OCI-LY3 (cell line): ENCODE results near the gene CCDC106.

ENCODE experiments used
- H2AFZ ChIP-seq: fragments of 200-600, 300-600 bp; shearing (Covaris generic); 2 replicates; pipeline ENCODE4 v1.6.0; 2014; ENCODE audit warnings: antibody characterized with exemption, low read depth, low read length
- H3K27ac ChIP-seq: fragments of 200-600, 300-600 bp; sonication (generic); 2 replicates; pipeline ENCODE4 v1.5.1; 2014; ENCODE audit warnings: mild to moderate bottlenecking, low read length, moderate library complexity, mixed read lengths
- H3K27me3 ChIP-seq: fragments of 200-600, 300-600 bp; sonication (generic); 2 replicates; pipeline ENCODE4 v1.6.1; 2014; ENCODE audit warnings: low read depth, low read length, mixed read lengths
- H3K36me3 ChIP-seq: fragments of 200-600, 300-600 bp; sonication (generic); replicated peaks from 2 replicates; pipeline ENCODE3; 2014; ENCODE audit warnings: low read depth, low read length, mixed read lengths
- H3K4me1 ChIP-seq: fragments of 300-600, 200-600 bp; sonication (generic); 2 replicates; pipeline ENCODE4 v1.6.1; 2014; ENCODE audit warnings: low read length, mixed read lengths
- H3K4me2 ChIP-seq: fragments of 200-600, 300-600 bp; sonication (generic); 2 replicates; pipeline ENCODE4 v1.6.1; 2014; ENCODE audit warnings: low read length, mixed read lengths
- H3K4me3 ChIP-seq: fragments of 300-600, 200-600 bp; sonication (generic); 2 replicates; pipeline ENCODE4 v1.5.1; 2014; ENCODE audit warnings: antibody characterized with exemption, mild to moderate bottlenecking, low read length, moderate library complexity
- H3K79me2 ChIP-seq: fragments of 300-600, 200-600 bp; shearing (Covaris generic); 2 replicates; pipeline ENCODE4 v1.6.1; 2014; ENCODE audit warnings: mild to moderate bottlenecking, low read length, mixed read lengths
- H3K9ac ChIP-seq: fragments of 300-600, 200-600 bp; shearing (Covaris generic); 2 replicates; pipeline ENCODE4 v1.6.0; 2014; ENCODE audit warnings: mild to moderate bottlenecking, low read length, moderate library complexity
- H3K9me3 ChIP-seq: fragments of 200-600, 300-600 bp; shearing (Covaris generic); 2 replicates; pipeline ENCODE4 v1.6.1; 2014; ENCODE audit warnings: low read length, mixed read lengths; ENCODE audit not compliant: insufficient read depth
- H4K20me1 ChIP-seq: fragments of 200-600, 300-600 bp; sonication (generic); 2 replicates; pipeline ENCODE4 v1.6.1; 2016; ENCODE audit warnings: low read length, mixed read lengths; ENCODE audit not compliant: insufficient read depth
- EZH2phosphoT487 ChIP-seq: fragments of 200-600 bp; shearing (Covaris generic); IDR thresholded peaks from 2 replicates; pipeline ENCODE4 v1.6.1; 2018; ENCODE audit warnings: antibody characterized with exemption, mixed run types, low read depth
- TF ChIP-seq, protein P1 (sequence below): fragments of 200-600, 300-600 bp; sonication (generic); IDR thresholded peaks from 2 replicates; pipeline ENCODE4 v1.5.1; 2014; ENCODE audit warnings: antibody characterized with exemption, low read length, low read depth

CCDC106 gene

DNA sequence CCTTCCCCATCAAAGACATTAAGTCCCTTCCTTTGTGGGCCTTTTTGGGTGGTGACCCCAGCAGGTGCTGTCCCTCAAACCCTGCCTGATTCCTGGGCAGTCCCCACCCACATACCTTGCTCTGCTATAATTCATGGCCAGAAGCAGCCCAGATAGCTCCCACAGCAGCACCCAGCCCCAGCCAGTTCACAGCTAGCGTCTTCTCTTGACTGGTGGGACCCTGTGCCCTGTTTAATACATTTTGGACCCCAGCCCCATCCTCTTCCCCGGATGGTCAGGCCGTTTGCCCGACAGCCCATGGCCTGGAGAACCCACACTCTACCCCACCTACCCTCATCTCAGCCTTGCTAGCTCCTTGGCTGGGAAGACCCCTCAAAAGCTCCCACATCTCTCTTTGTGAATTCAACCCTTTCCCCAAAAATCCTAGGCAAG, 2.1 kb downstream of the CCDC106 start:
- no peak overlapping the region for H3K4me2 ChIP-seq
- H3K79me2 ChIP-seq = peaks cover 27% of the 10 kb centered on the region
- H3K27me3 ChIP-seq = no peaks in the 10 kb centered on the region
- H4K20me1 ChIP-seq = no peaks in the 10 kb centered on the region
- no peak overlapping the region for H3K9ac ChIP-seq
- no peak overlapping the region for H3K27ac ChIP-seq
- H3K36me3 ChIP-seq = peaks cover 5% of the 10 kb centered on the region
- no peak overlapping the region for H3K4me3 ChIP-seq
- no peaks in the 10 kb centered on the region for H3K9me3 ChIP-seq
- H3K4me1 ChIP-seq = peaks cover 24% of the 10 kb centered on the region
- TF ChIP-seq EZH2phosphoT487 = no peak
- no peak overlapping the region for H2AFZ ChIP-seq

DNA sequence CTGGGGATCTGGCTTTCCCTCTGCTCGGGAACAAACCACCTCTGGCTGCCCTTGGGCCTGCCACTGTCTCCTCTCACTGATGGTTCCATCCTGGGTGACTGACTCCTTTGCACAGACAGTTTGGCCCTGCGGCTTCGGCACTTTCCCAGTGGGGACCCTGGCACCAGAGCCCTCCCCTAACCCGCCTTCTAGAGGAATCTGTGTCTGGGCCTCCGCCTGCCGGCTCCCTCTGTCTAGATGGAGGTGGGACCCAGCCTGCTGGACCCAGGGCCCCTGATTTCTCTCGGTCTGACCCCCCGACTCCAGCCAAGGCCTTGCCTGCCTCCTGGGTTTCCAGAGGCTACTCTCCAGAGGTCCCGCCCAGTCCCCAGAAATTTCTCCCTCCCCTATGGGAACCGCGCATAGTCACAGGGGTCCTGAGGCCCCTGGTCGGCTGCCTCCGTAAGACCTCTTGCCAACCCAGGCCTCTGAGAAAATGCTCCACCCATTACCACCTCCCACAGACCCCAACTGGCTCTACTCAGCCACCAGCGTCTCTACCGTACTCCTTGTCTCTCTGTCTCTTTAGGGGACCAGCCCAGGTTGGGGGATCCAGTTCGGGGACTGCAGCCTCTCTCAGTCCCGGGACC, 2.7 kb downstream of the CCDC106 start:
- Histone ChIP-seq H3K9ac (no peak overlapping the region), H3K4me3 (no peak overlapping the region), H3K27me3 (no peaks in the 10 kb centered on the region), H3K4me2 (no peak overlapping the region), H3K27ac (no peak overlapping the region), H4K20me1 (no peaks in the 10 kb centered on the region), H3K36me3 (peaks cover 2% of the 10 kb centered on the region), H3K4me1 (peaks cover 20% of the 10 kb centered on the region), H3K79me2 (peaks cover 27% of the 10 kb centered on the region), H2AFZ (no peak overlapping the region), H3K9me3 (no peaks in the 10 kb centered on the region)
- TF ChIP-seq, protein P1, sequence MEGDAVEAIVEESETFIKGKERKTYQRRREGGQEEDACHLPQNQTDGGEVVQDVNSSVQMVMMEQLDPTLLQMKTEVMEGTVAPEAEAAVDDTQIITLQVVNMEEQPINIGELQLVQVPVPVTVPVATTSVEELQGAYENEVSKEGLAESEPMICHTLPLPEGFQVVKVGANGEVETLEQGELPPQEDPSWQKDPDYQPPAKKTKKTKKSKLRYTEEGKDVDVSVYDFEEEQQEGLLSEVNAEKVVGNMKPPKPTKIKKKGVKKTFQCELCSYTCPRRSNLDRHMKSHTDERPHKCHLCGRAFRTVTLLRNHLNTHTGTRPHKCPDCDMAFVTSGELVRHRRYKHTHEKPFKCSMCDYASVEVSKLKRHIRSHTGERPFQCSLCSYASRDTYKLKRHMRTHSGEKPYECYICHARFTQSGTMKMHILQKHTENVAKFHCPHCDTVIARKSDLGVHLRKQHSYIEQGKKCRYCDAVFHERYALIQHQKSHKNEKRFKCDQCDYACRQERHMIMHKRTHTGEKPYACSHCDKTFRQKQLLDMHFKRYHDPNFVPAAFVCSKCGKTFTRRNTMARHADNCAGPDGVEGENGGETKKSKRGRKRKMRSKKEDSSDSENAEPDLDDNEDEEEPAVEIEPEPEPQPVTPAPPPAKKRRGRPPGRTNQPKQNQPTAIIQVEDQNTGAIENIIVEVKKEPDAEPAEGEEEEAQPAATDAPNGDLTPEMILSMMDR = no peak
- no peak for TF ChIP-seq EZH2phosphoT487

- Histone ChIP-seq H3K9ac (no peak overlapping the region), H3K9me3 (no peaks in the 10 kb centered on the region), H4K20me1 (no peaks in the 10 kb centered on the region), H3K36me3 (peaks cover 7% of the 10 kb centered on the region), H3K4me2 (no peak overlapping the region), H3K4me1 (peaks cover 20% of the 10 kb centered on the region), H3K79me2 (peaks cover 30% of the 10 kb centered on the region), H3K27me3 (no peaks in the 10 kb centered on the region), H3K27ac (no peak overlapping the region), H3K4me3 (no peak overlapping the region), H2AFZ (no peak overlapping the region)
- TF ChIP-seq EZH2phosphoT487 = no peak
- TF ChIP-seq, protein P1 = no peak
Measured at GRCh38 chr19:55651236-55651635, 3.2 kb downstream of the CCDC106 start.

- H3K9ac ChIP-seq = no peak overlapping the region
- no peak overlapping the region for H3K27ac ChIP-seq
- TF ChIP-seq, protein P1 = no peak
- TF ChIP-seq EZH2phosphoT487 = no peak
- H3K4me3 ChIP-seq = 0 out of 2 replicates have a peak overlapping the region, but pooled peaks have one; percentile 80
- no peaks in the 10 kb centered on the region for H3K27me3 ChIP-seq
- H3K4me1 ChIP-seq = peaks cover 17% of the 10 kb centered on the region
- peaks cover 34% of the 10 kb centered on the region for H3K79me2 ChIP-seq
- H3K4me2 ChIP-seq = peak overlapping the region; percentile 76
- no peak overlapping the region for H2AFZ ChIP-seq
- no peaks in the 10 kb centered on the region for H3K9me3 ChIP-seq
- H4K20me1 ChIP-seq = peaks cover 12% of the 10 kb centered on the region
- H3K36me3 ChIP-seq = peaks cover 20% of the 10 kb centered on the region
Measured at GRCh38 chr19:55652311-55653128, 4.5 kb downstream of the CCDC106 start.
